GM18907 (cell line): Measurements from ENCODE around the gene SPRR4.

Experiments
- ATAC-seq: cut with Tn5 transposase; IDR thresholded peaks from one replicate; pipeline ENCODE4 v1.9.1; 2021; ENCODE audit warnings: mild to moderate bottlenecking, moderate library complexity; ENCODE audit not compliant: unreplicated experiment

Gene SPRR4, protein sequence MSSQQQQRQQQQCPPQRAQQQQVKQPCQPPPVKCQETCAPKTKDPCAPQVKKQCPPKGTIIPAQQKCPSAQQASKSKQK

GRCh38 chr1:152970495-152970894 is at the start of gene SPRR4:
TSS of gene SPRR4 (plus strand) at chr1:152970648. CDS start at chr1:152971891, 1,243 bp downstream.
- ATAC-seq: no peak

DNA sequence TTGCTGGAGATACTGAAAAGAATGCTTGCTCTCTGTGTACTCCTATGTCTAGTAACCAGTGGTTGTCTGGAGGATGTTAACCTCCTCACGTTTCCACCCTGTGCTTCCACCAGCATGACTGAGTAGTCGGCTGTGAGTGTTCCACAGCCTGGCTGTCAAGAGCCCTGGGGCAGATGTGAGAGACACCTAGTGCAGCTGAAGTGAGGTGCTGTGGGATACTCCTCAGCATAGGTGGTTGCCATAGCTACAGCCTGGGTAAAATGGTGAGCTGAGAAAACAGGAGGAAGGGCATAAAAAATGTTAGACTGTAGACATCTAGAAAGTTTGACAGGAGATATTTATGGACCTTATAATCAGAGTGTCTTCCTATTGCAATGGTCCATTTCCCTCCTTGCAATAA is 46.3 kb upstream of the SPRR4 start:
- no peak for ATAC-seq

- ATAC-seq: no peak
Measured at GRCh38 chr1:152926091-152926490, 44.4 kb upstream of the SPRR4 start.

GRCh38 chr1:152928671-152929070 is 41.8 kb upstream of the SPRR4 start:
- no peak for ATAC-seq

GRCh38 chr1:152932170-152932811 is 38.2 kb upstream of the SPRR4 start:
- no peak for ATAC-seq

DNA sequence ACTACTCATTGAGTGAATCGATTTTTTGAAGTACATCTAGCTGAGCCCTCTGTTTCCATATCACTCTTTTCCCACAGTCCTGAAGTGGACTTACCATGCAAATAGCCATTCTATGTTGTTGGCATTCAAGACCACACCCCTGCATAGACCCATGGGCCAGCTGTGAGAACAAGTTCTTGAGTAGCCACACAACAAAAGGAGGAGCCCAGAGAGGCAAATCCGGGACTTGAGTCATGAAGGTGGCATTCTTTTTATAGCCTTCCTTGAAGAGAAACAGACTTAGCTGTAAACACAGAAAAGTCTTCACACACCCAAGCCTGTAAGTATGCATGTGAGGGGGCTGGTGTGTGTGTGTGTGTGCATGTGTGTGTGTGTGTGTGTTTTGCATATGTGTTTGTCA is 37.3 kb upstream of the SPRR4 start:
- ATAC-seq: no peak

DNA sequence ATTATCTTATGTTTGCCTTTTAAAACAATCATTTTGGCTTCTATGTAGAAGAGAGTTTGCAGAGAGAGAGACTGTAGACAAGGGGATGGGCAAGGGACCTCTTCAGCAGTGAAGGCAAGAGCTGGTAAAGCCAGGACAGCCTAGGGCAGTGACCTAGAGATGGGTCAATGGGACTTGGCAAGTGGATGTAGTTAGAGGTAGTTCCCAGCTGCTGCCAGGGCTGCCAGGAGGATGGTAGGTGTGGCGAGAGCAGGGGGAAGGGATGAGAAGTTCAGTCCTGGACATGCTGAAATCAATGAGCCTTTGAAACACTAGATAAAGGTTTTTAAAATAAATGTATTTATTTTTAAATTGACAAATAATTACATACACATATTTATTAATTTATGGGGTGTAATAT is 29.8 kb upstream of the SPRR4 start:
- ATAC-seq: no peak

DNA sequence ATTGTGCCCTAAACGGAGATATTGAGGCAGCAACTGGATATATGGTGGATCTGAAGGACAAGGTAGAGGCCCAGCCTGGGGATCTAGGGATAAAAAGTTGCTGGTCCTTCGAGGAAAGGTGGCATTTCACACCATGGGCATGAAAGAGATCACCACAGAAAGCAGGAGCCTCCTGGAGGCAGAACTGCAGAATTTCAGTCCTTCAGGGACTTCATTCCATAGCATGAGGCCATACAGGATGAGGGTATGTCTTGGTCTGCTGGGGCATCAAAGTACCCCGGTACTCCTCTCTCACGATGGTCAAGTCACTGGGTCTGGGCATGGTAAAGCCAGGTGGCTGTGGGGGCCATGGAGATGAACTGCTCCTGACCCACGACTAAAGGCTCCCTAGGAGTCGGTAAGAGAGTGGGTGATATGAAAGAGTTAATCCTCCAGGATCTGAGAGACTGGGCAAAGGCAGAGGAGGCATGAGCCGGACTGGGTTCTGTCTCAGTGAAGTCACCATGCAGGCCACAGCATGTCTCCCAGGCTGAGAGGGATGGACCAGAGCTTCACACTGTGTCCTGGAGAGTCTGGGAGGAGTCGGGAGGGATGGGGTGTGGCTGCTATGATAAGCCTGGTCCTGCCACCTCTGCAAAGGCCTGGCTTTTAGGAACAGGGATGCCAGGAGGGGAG is 29.3 kb upstream of the SPRR4 start:
- ATAC-seq: no peak

GRCh38 chr1:152942161-152942560 is 28.3 kb upstream of the SPRR4 start:
- ATAC-seq: no peak

- no peak for ATAC-seq
Measured at GRCh38 chr1:152946248-152946647, 24.2 kb upstream of the SPRR4 start.

- ATAC-seq: no peak
Measured at GRCh38 chr1:152946651-152947256, 23.7 kb upstream of the SPRR4 start, which contains the start of gene SPRR5. TSS of gene SPRR5 (plus strand) at chr1:152947206. CDS start at chr1:152948555, 1,349 bp downstream.

- ATAC-seq: no peak
Measured at GRCh38 chr1:152951711-152952110, 18.7 kb upstream of the SPRR4 start.

- ATAC-seq: no peak
Measured at GRCh38 chr1:152953761-152954160, 16.7 kb upstream of the SPRR4 start.

GRCh38 chr1:152954436-152954835 is 16.0 kb upstream of the SPRR4 start:
- ATAC-seq: no peak

DNA sequence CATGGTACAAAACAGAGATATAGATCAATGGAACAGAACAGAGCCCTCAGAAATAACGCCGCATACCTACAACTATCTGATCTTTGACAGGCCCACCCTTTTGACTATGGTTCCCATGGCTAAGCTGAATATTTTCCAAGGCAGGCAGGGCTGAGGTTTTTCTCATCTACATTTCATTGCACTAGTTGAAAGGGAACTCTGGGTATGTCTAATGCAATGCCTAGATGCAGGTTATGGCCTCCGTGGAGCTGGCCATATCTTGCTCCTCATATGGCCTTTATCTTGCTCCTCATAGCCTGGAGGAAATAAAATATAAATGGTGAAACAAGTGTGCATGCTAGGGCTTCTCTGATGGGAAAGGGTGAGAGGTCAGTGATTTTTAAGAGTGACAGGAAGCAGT is 12.9 kb upstream of the SPRR4 start:
- ATAC-seq: no peak

GRCh38 chr1:152959273-152959672 is 11.2 kb upstream of the SPRR4 start:
- no peak for ATAC-seq

DNA sequence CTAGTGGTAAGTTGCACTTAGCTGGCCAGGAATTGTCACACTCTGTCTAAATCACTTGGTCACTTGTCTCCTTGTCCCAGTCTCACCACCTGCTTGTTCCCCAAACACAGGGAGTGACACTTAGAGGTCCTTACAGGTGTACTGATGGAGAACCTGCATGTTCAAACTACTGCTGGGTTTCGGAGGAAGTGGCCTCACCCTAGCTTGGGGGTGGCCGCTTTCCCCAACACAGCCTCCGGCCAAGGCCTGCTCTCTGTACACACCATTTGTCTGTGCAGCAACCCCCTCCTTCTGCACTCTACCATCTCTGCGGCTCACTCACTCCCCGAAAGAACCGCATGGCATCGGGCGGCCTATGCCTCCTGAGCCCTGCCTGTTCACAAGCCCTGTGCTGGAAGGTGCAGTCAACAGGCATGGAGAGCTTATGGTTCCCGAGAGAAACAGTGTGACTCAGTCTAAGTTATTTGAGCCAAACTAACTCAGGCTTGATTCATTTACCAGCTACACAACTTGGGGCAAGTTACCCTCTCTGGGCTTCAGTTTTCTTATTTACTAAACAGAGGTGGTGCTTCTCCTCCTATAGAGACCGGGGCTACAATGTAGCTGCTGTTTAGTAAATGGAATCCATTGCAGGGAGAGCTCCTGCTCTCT is 10.5 kb upstream of the SPRR4 start:
- no peak for ATAC-seq

GRCh38 chr1:152960452-152961044 is 9.9 kb upstream of the SPRR4 start:
- no peak for ATAC-seq

DNA sequence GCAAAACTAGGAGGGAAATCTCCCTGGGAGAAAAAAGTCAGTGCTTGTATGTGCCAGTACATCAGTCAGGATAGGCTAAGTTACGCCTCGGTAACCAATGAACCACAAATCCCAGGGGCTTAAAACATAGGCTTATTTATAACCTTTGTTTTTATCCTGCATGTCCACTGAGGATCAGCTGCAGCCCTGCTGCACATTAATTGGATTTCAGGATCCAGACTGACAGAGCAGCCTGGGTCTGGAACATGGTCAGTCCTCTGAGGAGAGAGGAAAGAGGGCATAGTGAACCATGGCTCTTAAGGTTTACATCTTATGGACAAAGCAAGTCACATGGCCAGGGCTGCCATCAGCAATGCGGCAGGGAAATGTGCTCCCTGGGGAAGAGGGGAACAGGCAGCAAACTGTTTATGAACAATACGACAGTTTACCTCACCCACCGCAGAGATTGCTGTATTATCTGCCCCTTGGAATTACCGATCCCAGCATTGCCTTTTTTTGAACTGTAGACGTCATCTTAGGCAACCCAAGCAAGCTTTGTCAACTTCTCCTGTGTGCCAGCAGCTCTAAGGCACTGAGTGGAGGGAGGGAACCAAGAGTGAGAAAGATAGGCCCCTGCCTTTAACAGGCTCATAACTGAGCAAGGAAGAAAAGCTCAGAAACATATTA is 9.1 kb upstream of the SPRR4 start:
- no peak for ATAC-seq

GRCh38 chr1:152962876-152963415 is 7.5 kb upstream of the SPRR4 start:
- no peak for ATAC-seq
